Measurements from ENCODE around the gene NRGN. TPM values are rescaled to one million over a fixed set of nuclear protein-coding genes. Genes with fewer than 3 reads are reported as not detected.

The NRGN gene
- total and polyA plus RNA-seq, 2 of the 8 experiments (the other 6 are each of a cell fraction or from before 2014, with no cell fraction given) = 0.60 to 1.0 TPM

DNA sequence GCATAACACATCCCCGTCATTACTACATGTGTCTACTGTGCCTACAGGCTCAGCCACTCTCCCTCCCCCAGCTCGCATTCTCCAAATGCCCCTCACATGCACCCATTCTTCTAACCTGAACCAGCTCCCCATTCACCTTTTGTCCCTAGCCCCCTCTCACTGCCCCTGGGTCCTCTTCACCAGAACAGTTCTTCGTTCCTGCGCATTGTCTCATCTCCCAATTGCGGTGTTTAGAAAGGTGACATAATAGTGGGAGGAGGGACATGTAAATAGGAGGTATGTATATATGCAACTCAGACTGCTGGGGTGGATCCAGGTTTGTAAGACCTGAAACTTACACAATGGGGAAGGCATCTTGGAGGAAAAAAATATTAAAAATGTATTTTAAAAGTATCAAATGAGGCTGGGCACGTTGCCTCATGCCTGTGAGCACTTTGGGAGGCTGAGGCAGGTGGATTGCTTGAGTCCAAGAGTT lies 17.0 kb downstream of the NRGN start:
- FAIRE-seq = no peak
- POLR2A ChIA-PET (ENCODE audit: partially characterized antibody) = interaction anchor here (0.6 to 3.1 kb wide), 2 partner anchors 11 to 41 kb away, joined by 3 to 13 read pairs; no protein-coding TSS in a partner anchor
- WGBS, 2 experiments (ENCODE audit: extremely low coverage in 1 of 2, insufficient coverage in 1 of 2, insufficient read length in 1 of 2, insufficient replicate concordance in 2 of 2, low coverage in 1 of 2, low lambda C conversion rate in 2 of 2, missing lambda C conversion rate in 1 of 2) = 8% methylated on average over 6 of the region's 6 CpGs; no CpG with 5 or more reads in 1 of the 2 experiments
- Histone ChIP-seq H3K9me3 (ENCODE audit: insufficient read depth in 2 of 2, low read depth in 1 of 2, low read length in 1 of 2) (no peaks in the 10 kb centered on the region), H4K8ac (ENCODE audit: extremely low read depth, insufficient read depth, low read length) (no peak overlapping the region), H4K20me1 (replicated peaks in 1 of 2; ENCODE audit: control insufficient read depth in 1 of 2, insufficient read depth in 2 of 2, low read length in 2 of 2) (peaks cover 14 to 24% of the 10 kb centered on the region in 2 experiments), H3K27ac (ENCODE audit: low read depth, low read length) (no peak overlapping the region), H3K23ac (ENCODE audit: insufficient read length) (no peak overlapping the region), H3K79me1 (ENCODE audit: low read depth, low read length) (no peaks in the 10 kb centered on the region), H4K5ac (ENCODE audit: insufficient read length, low read depth, low read length) (no peak overlapping the region), H2BK5ac (ENCODE audit: low read depth, low read length) (no peak overlapping the region), H3K4me2 (ENCODE audit: insufficient read depth in 1 of 2, low read depth in 2 of 2, low read length in 2 of 2) (peak overlapping the region; percentile 20 to 38), H2AK5ac (ENCODE audit: low read depth, low read length) (0 out of 2 replicates have a peak overlapping the region, but pooled peaks have one; percentile 42), H3K14ac (ENCODE audit: insufficient read length) (no peak overlapping the region), H3K4me1 (replicated peaks in 1 of 4; ENCODE audit: control insufficient read depth in 3 of 4, insufficient read depth in 4 of 4, low read length in 3 of 4) (peaks cover 6 to 43% (median 24%) of the 10 kb centered on the region in 4 experiments), H2BK120ac (replicated peaks; ENCODE audit: low read depth, low read length) (no peak overlapping the region), H3K9ac (replicated peaks in 1 of 4; ENCODE audit: extremely low read depth in 1 of 4, low read depth in 3 of 4, low read length in 3 of 4) (no peak overlapping the region), H3K56ac (replicated peaks; ENCODE audit: insufficient read length, low read depth, low read length) (no peak overlapping the region), H2BK12ac (ENCODE audit: low read depth, low read length) (0 out of 2 replicates have a peak overlapping the region, but pooled peaks have one; percentile 50), H3K18ac (ENCODE audit: extremely low read depth, low read length) (no peak overlapping the region), H2BK20ac (ENCODE audit: low read length) (no peak overlapping the region; the same call in 1 of the 2 replicates), H2BK15ac (ENCODE audit: low read length) (peak overlapping the region; percentile 19; the same call in 1 of the 2 replicates), H3K27me3 (replicated peaks in 1 of 4; ENCODE audit: control insufficient read depth in 3 of 4, extremely low read depth in 1 of 4, insufficient read depth in 3 of 4, low read length in 3 of 4) (peaks cover 89 to 100% (median 96%) of the 10 kb centered on the region in 4 experiments), H3K79me2 (ENCODE audit: control insufficient read depth in 1 of 2, insufficient read depth in 2 of 2, low read length in 2 of 2) (no peaks in the 10 kb centered on the region), H3K36me3 (ENCODE audit: control insufficient read depth in 2 of 4, insufficient read depth in 4 of 4, low read length in 3 of 4) (peaks cover 0 to 3% (median 0%) of the 10 kb centered on the region in 4 experiments; a peak in 1 of 8 replicates), H2AFZ (ENCODE audit: low read length) (no peak overlapping the region), H3K23me2 (ENCODE audit: low read depth, low read length) (peaks cover 9% of the 10 kb centered on the region; the same call in 1 of the 2 replicates), H3K4me3 (ENCODE audit: extremely low read depth in 1 of 4, insufficient read depth in 2 of 4, low read depth in 3 of 4, low read length in 4 of 4) (no peak overlapping the region), H4K91ac (replicated peaks; ENCODE audit: insufficient read length, low read length) (no peak overlapping the region), H3K4ac (replicated peaks; ENCODE audit: insufficient read length, low read depth, low read length) (no peak overlapping the region)
- CTCF ChIA-PET (ENCODE audit: partially characterized antibody) = interaction anchor here (0.5 to 28.0 kb wide), 10 partner anchors 18 to 341 kb away, joined by 3 to 382 read pairs (median 4); partner anchors contain the start of gene NRGN
- DNase-seq (ENCODE audit: low read depth in 1 of 2, low spot score in 2 of 2) = peak in 1 of 2 experiments; percentile 51
- TF ChIP-seq ZNF274 (IDR thresholded peaks at IDR 0.05; ENCODE audit: borderline replicate concordance, extremely low read depth, low read length) (no peak), BRCA1 (IDR thresholded peaks at IDR 0.05; ENCODE audit: low read depth, low read length) (no peak), CHD1 (IDR thresholded peaks at IDR 0.05; ENCODE audit: low read depth, low read length) (no peak), EZH2 (IDR thresholded peaks at IDR 0.05; ENCODE audit: low read depth, low read length, severe bottlenecking) (peak; percentile 25), RFX5 (IDR thresholded peaks at IDR 0.05; ENCODE audit: borderline replicate concordance, low read depth, low read length) (no peak), SP1 (IDR thresholded peaks at IDR 0.05; ENCODE audit: low read depth, low read length) (no peak), JUN (IDR thresholded peaks at IDR 0.05; ENCODE audit: low read depth, low read length) (no peak), GABPA (IDR thresholded peaks at IDR 0.05; ENCODE audit: borderline replicate concordance, insufficient read depth, low read length) (no peak), SIN3A (conservative IDR thresholded peaks at IDR 0.05 in 1 of 2, IDR thresholded peaks at IDR 0.05 in 1 of 2; ENCODE audit: low read depth in 1 of 2, low read length in 2 of 2) (no peak), CBX8 (IDR thresholded peaks at IDR 0.05; ENCODE audit: borderline replicate concordance, low read depth, low read length) (no peak), TEAD4 (IDR thresholded peaks at IDR 0.05; ENCODE audit: low read depth, low read length) (0 out of 2 replicates have a peak, but pooled peaks have one; percentile 45), RNF2 (IDR thresholded peaks at IDR 0.05; ENCODE audit: borderline replicate concordance, low read depth, low read length, missing control alignments, poor library complexity, severe bottlenecking) (peak; percentile 5)
